Measurements from ENCODE around the gene MFSD1.

The MFSD1 gene

DNA sequence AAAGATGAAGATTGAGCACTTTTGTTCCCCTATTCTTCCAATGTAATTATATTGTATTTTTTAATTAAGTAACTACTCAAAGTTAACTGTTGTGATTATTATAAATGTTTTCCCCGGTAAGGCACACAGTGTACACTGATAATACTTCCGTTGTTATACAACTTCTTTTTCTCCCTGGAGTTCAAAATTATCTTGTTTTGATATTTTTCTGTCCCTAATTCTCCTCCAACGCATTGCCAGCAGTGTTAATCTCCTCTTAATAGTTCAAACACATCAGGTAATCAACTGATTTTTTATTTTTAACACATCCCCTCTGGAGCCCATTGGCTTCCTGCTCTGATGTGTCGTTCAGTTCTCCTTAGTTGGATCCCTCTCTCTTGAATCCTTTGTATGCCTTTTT is 32.3 kb upstream of the MFSD1 start:
- no peaks in the 10 kb centered on the region for H3K9me3 ChIP-seq (ENCODE audit: control insufficient read depth, insufficient read depth, low read length)
- H3K36me3 ChIP-seq (ENCODE audit: control insufficient read depth, insufficient read depth, low read length), result no peaks in the 10 kb centered on the region
- WGBS (ENCODE audit: insufficient coverage, insufficient read length), result no CpG with 5 or more reads among the region's 4 CpGs
- no peaks in the 10 kb centered on the region for H3K27me3 ChIP-seq (ENCODE audit: control insufficient read depth, insufficient read depth, low read length)
- DNase-seq (ENCODE audit: low read depth, low spot score), result no peak
- no peak overlapping the region for H3K27ac ChIP-seq (ENCODE audit: low read length)
- H3K4me1 ChIP-seq (ENCODE audit: control insufficient read depth, insufficient read depth, low read length), result peaks cover 2% of the 10 kb centered on the region; the same call in 1 of the 2 replicates
- no peak overlapping the region for H3K4me3 ChIP-seq (ENCODE audit: low read length)

DNA sequence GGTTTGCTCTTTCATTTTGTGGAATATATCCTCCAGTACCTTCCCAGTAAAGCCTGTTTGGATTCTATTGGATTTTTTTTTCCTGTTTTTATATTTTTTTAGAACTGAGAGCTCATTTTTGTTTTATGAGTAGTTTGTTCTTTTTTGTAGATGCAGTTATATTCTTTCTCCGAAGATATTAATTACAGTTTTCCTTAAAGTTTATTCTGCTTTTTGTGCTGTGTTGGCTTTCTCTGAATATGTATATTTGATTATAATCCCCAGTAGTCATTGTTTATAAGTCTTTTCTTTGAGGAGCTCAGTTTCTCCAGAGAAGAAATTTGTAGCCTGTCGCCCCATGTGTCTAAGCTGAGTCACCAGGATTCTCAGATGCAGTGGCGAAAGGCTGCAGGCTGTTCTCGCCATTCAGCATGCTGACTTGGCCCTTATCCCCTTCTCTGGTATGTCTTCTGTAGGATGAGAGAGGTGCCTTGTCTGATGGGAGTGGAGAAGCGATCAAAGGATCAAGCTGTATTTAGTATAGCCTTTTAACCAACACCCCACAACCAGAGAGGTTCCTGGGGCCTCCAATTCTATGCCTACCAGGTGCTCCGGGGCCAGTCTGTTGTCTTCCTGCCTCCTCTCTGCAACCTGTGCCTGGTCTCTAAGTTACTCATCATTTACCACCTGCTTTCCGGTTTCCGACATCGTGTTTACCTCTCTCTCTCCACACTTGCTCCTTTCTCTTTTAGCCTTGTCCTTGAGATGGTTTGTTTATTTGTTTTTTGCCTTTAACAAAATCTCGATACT is 31.7 kb upstream of the MFSD1 start:
- no CpG with 5 or more reads among the region's 10 CpGs for WGBS (ENCODE audit: insufficient coverage, insufficient read length)
- no peak overlapping the region for H3K27ac ChIP-seq (ENCODE audit: low read length)
- DNase-seq (ENCODE audit: low read depth, low spot score), result no peak

DNA sequence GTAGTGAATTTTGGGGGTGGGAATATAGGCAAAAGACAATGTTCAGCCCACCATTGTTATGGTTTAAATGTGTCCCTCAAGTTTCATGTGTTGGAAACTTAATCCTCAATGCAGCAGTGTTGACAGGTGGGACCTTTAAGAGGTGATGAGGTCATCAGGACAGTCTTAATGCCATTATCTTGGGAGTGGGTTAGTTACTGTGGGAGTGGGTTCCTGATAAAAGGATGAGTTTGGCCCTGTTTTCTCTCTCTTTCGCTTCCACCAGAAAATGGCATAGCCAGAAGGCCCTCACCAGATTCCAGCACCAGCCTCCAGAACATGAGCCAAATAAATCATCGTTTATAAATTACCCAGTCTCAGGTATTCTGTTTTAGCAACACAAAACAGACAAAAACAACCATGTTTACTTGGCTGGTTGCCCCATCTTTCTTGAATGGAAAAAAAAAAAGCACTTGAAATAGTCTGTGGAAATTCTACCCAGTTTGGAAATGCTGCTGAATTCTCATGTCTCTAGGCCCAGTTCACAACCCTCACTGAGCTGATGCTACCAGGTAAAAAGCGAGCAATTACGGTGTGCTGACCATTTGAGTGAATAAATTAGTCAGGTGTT is 31.0 kb upstream of the MFSD1 start:
- Histone ChIP-seq H3K27ac (ENCODE audit: low read length) (no peak overlapping the region), H3K4me3 (ENCODE audit: low read length) (no peak overlapping the region), H3K4me1 (ENCODE audit: control insufficient read depth, insufficient read depth, low read length) (peaks cover 2% of the 10 kb centered on the region; the same call in 1 of the 2 replicates), H3K9me3 (ENCODE audit: control insufficient read depth, insufficient read depth, low read length) (no peaks in the 10 kb centered on the region), H3K36me3 (ENCODE audit: control insufficient read depth, insufficient read depth, low read length) (no peaks in the 10 kb centered on the region), H3K27me3 (ENCODE audit: control insufficient read depth, insufficient read depth, low read length) (no peaks in the 10 kb centered on the region)
- DNase-seq (ENCODE audit: low read depth, low spot score), result no peak
- WGBS (ENCODE audit: insufficient coverage, insufficient read length), result no CpG with 5 or more reads among the region's 4 CpGs

More for the DNA sequence above, 31.7 kb upstream of the MFSD1 start:
- Histone ChIP-seq H3K4me1 (ENCODE audit: control insufficient read depth, insufficient read depth, low read length) (peaks cover 2% of the 10 kb centered on the region; the same call in 1 of the 2 replicates), H3K27me3 (ENCODE audit: control insufficient read depth, insufficient read depth, low read length) (no peaks in the 10 kb centered on the region), H3K36me3 (ENCODE audit: control insufficient read depth, insufficient read depth, low read length) (no peaks in the 10 kb centered on the region), H3K4me3 (ENCODE audit: low read length) (no peak overlapping the region), H3K9me3 (ENCODE audit: control insufficient read depth, insufficient read depth, low read length) (no peaks in the 10 kb centered on the region)

DNA sequence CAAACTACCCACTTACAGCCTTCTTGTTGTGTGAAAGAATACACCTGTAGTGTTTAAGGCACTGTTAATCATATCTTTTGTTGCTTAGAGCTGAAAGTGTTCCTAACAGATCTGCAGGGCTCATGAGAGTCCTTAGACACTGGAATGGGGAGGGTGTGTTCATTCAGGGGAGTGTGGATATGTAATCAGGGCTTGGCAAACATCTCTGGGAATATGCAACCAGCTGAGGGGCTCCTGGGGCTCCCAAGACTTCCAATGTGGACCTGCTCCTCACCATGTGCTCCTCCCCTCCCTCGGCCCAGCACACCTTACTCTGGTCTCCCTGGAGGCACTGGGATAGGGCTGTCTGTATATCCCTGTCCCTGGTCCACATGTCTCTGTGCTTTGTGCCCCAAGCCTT is 30.3 kb upstream of the MFSD1 start:
- H3K4me1 ChIP-seq (ENCODE audit: control insufficient read depth, insufficient read depth, low read length), result peaks cover 2% of the 10 kb centered on the region; the same call in 1 of the 2 replicates
- H3K9me3 ChIP-seq (ENCODE audit: control insufficient read depth, insufficient read depth, low read length), result no peaks in the 10 kb centered on the region
- H3K4me3 ChIP-seq (ENCODE audit: low read length), result no peak overlapping the region
- H3K36me3 ChIP-seq (ENCODE audit: control insufficient read depth, insufficient read depth, low read length), result no peaks in the 10 kb centered on the region
- H3K27ac ChIP-seq (ENCODE audit: low read length), result no peak overlapping the region
- no peak for DNase-seq (ENCODE audit: low read depth, low spot score)
- no peaks in the 10 kb centered on the region for H3K27me3 ChIP-seq (ENCODE audit: control insufficient read depth, insufficient read depth, low read length)
- WGBS (ENCODE audit: insufficient coverage, insufficient read length), result no CpG with 5 or more reads among the region's 1 CpG

DNA sequence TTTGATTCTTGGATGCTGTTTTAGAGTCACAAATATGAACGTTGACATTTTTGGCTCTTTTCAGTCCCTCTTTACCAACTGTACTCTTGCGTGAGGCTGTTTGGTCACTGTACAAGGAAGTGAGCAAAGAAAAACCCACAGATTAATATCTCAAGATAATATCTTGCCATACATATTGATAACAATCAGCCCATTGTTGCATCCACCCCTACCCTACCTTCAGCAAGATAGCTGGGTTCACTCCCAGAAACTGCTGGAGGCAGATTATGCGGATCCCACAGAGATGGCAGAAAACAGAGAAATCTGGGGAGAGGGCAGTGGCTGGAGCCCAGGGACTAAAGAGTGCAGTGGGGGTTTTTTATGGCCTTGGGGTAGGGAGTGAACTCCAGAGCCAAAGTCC is 29.9 kb upstream of the MFSD1 start:
- H3K4me1 ChIP-seq (ENCODE audit: control insufficient read depth, insufficient read depth, low read length), result peaks cover 2% of the 10 kb centered on the region; the same call in 1 of the 2 replicates
- DNase-seq (ENCODE audit: low read depth, low spot score), result no peak
- WGBS (ENCODE audit: insufficient coverage, insufficient read length), result no CpG with 5 or more reads among the region's 3 CpGs

DNA sequence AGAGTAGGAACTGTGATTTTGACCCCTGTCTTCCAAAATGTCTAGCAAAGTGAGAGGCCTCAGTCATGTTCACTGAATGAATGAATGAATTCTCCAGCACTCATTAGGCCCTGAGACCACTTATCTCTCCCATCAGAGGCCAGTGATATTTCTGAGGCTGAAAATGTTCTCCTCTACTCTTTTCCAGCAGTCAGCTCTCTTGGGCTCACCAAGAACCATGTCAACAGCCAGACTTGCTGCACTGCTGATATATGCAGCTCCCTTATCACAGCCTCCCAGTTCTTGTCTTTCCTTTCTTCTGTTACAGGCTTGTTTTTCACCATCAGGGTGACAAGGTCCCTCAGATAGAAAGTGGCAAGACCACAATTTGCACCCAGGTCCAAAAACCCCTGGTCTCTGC is 28.7 kb upstream of the MFSD1 start:
- no peaks in the 10 kb centered on the region for H3K27me3 ChIP-seq (ENCODE audit: control insufficient read depth, insufficient read depth, low read length)
- H3K27ac ChIP-seq (ENCODE audit: low read length), result no peak overlapping the region
- no peaks in the 10 kb centered on the region for H3K9me3 ChIP-seq (ENCODE audit: control insufficient read depth, insufficient read depth, low read length)
- no peak overlapping the region for H3K4me3 ChIP-seq (ENCODE audit: low read length)
- peaks cover 2% of the 10 kb centered on the region; the same call in 1 of the 2 replicates for H3K4me1 ChIP-seq (ENCODE audit: control insufficient read depth, insufficient read depth, low read length)
- DNase-seq (ENCODE audit: low read depth, low spot score), result no peak
- no peaks in the 10 kb centered on the region for H3K36me3 ChIP-seq (ENCODE audit: control insufficient read depth, insufficient read depth, low read length)

More for the DNA sequence above, 29.9 kb upstream of the MFSD1 start:
- Histone ChIP-seq H3K9me3 (ENCODE audit: control insufficient read depth, insufficient read depth, low read length) (no peaks in the 10 kb centered on the region), H3K27ac (ENCODE audit: low read length) (no peak overlapping the region), H3K27me3 (ENCODE audit: control insufficient read depth, insufficient read depth, low read length) (no peaks in the 10 kb centered on the region), H3K4me3 (ENCODE audit: low read length) (no peak overlapping the region), H3K36me3 (ENCODE audit: control insufficient read depth, insufficient read depth, low read length) (no peaks in the 10 kb centered on the region)

DNA sequence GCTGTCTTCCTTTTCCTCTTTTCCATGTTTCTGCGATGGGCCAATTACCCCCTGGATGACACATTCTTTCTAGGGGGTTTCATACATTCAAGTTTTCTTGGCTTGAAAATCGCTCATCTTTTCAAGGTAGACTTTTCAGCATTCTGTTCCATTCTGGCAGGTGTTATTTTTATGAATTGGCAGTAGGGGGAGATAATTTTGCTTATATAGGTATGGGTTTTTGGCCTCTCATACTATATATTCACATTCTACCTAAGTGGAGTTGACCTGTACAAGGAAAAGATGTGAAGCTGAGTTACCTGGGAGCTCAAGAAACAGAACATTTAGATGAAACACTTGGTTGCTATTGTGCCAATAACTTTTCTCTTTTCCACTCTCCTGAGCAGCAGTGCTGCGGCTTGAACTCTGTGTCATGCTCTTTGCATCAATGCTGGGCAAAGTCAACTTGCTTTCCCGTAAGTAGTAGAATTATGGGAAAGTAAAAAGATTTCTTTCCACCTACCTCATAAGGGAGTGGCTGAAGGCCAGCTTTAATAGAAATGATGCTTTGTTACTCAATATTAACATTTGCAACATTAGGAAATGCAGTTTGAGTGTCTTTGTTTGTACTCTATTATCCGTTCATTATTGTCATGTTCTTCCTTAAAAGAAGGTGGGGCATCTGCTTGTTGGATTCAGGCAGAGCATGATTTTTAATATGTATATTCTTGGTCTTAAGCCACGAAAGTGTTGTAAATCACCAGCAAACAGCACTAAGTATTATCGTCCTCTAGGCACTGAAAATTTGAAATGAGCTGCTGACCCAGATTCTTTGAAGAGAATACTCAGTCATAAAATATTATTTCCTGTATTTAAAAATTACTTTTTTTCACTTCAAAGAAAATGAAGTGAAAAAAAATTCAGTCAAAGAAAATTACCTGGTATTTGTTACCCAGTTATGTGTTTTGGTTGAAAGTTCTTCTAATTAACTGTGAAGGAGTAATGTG is 27.7 kb upstream of the MFSD1 start:
- Histone ChIP-seq H3K4me3 (ENCODE audit: low read length) (no peak overlapping the region), H3K4me1 (ENCODE audit: control insufficient read depth, insufficient read depth, low read length) (no peaks in the 10 kb centered on the region), H3K36me3 (ENCODE audit: control insufficient read depth, insufficient read depth, low read length) (no peaks in the 10 kb centered on the region), H3K9me3 (ENCODE audit: control insufficient read depth, insufficient read depth, low read length) (no peaks in the 10 kb centered on the region), H3K27me3 (ENCODE audit: control insufficient read depth, insufficient read depth, low read length) (no peaks in the 10 kb centered on the region), H3K27ac (ENCODE audit: low read length) (no peak overlapping the region)
- no peak for DNase-seq (ENCODE audit: low read depth, low spot score)
- WGBS (ENCODE audit: insufficient coverage, insufficient read length), result no CpG with 5 or more reads among the region's 7 CpGs

DNA sequence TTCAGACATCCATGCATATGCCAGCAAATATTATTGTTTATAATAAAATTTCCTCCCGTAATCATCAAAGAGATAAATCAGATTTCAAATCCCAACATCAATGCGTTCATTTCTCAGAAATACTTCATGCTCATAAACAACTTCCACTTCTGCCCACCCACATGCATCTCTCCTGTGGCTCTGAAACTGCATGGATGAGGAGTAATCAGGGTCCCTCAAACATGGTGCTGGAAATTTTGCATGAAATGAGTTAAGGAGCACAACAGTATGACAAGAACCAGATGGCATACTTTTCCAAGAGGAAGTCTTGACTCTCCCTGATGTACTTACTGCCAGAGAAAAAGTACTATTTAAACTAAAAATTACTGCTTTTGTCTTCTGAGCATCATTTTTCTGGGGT is 26.9 kb upstream of the MFSD1 start:
- H3K4me1 ChIP-seq (ENCODE audit: control insufficient read depth, insufficient read depth, low read length), result no peaks in the 10 kb centered on the region
- H3K27me3 ChIP-seq (ENCODE audit: control insufficient read depth, insufficient read depth, low read length), result no peaks in the 10 kb centered on the region
- DNase-seq (ENCODE audit: low read depth, low spot score), result no peak
- WGBS (ENCODE audit: insufficient coverage, insufficient read length), result 100% methylated on average over 1 of the region's 2 CpGs
- no peaks in the 10 kb centered on the region for H3K9me3 ChIP-seq (ENCODE audit: control insufficient read depth, insufficient read depth, low read length)
- H3K27ac ChIP-seq (ENCODE audit: low read length), result no peak overlapping the region
- H3K36me3 ChIP-seq (ENCODE audit: control insufficient read depth, insufficient read depth, low read length), result no peaks in the 10 kb centered on the region
- H3K4me3 ChIP-seq (ENCODE audit: low read length), result no peak overlapping the region

DNA sequence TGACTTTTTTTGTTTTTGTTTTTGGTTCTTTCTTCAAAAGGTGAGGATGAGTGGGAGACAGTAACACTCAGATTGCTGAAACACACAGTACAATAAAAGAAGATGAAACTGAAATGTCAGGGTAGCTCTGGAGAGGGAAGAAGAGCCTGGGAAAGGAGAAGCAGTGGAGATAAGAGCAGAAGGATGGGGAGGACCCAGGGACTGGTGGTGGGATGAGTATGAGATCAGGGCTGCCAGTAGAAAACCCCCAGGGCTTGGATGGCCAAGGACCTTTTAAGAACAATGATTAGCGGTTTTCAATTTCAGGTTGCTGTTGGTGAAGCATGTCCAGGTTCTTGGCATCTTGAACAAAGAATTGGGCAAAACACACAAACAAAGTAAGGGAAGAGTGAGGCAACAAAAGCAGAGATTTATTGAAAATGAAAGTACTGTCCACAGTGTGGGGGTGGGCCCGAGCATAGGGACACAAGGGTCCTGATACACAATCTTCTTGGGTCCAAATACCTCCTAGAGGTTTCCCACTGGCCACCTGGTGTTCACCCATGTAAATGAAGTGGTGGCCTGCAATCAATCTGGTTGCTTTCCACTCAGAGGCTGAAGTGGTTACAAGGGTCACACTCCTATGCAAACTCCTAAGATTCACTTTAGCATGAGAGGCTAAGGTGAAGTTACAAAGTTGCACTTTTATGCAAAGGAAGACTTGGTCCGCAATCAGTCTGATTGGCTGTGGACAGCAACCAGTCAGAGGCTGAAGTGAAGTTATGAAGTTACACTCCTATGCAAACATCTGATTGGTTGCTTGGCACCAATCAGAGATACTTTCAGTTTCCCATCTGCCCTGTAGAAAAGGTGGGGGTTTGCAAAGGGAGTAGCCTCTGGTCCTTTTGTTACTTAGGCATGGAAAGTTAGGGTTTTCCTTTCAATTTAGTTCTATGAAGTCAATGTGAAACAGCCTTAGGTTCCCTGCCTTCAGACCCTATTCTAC is 26.1 kb upstream of the MFSD1 start:
- no peaks in the 10 kb centered on the region for H3K9me3 ChIP-seq (ENCODE audit: control insufficient read depth, insufficient read depth, low read length)
- H3K27me3 ChIP-seq (ENCODE audit: control insufficient read depth, insufficient read depth, low read length), result no peaks in the 10 kb centered on the region
- no peak overlapping the region for H3K27ac ChIP-seq (ENCODE audit: low read length)
- H3K36me3 ChIP-seq (ENCODE audit: control insufficient read depth, insufficient read depth, low read length), result no peaks in the 10 kb centered on the region
- no peak overlapping the region for H3K4me3 ChIP-seq (ENCODE audit: low read length)
- DNase-seq (ENCODE audit: low read depth, low spot score), result no peak
- no CpG with 5 or more reads among the region's 3 CpGs for WGBS (ENCODE audit: insufficient coverage, insufficient read length)
- H3K4me1 ChIP-seq (ENCODE audit: control insufficient read depth, insufficient read depth, low read length), result no peaks in the 10 kb centered on the region

All from iPS DF 6.9 (cell line).